ENCODE data around the gene ABHD17A.

- TF ChIP-seq CTCF (IDR thresholded peaks at IDR 0.05 in 8 of 11, conservative IDR thresholded peaks at IDR 0.05 in 3 of 11) (no peak), POLR2A (IDR thresholded peaks at IDR 0.05) (no peak), POLR2AphosphoS5 (IDR thresholded peaks at IDR 0.05) (no peak)
These were observed 55.3 kb downstream of the ABHD17A start for GRCh38 chr19:1829958-1830357.

Measured in spleen (tissue), 7 donors.